OCI-LY7 (cell line): ENCODE measurements around the gene GOLPH3. TPM values are rescaled to one million over a fixed set of nuclear protein-coding genes. Genes with fewer than 3 reads are reported as not detected.

ENCODE experiments used
- BruUV-seq: library from RNA; stranded (reverse); fragments of 400-500 nt; replicated peaks from 2 replicates; lab custom pipeline; 2021; lab: Mats Ljungman, UMichigan
- CTCF ChIA-PET: fragments of 300-600 bp; sonication (Branson Sonifier 250); formaldehyde crosslinking; loops from one replicate; lab custom pipeline; 2022; ENCODE audit warnings: antibody characterized with exemption; ENCODE audit not compliant: unreplicated experiment; lab: Charles Lee
- POLR2A ChIA-PET: fragments of 300-600 bp; sonication (Branson Sonifier 250); formaldehyde crosslinking; loops from one replicate; lab custom pipeline; 2022; ENCODE audit warnings: antibody characterized with exemption; lab: Charles Lee
- DNase-seq: peaks from one replicate; pipeline ENCODE4 v3.0.0-alpha.2; 2015; ENCODE audit warnings: low spot score
- H2AFZ ChIP-seq: fragments of 200-600 bp; sonication (generic), shearing (Covaris generic); 2 replicates; pipeline ENCODE4 v1.6.1; 2014; ENCODE audit warnings: mild to moderate bottlenecking, antibody characterized with exemption, low read length, moderate library complexity
- H3K27ac ChIP-seq: fragments of 200-600 bp; sonication (generic); 2 replicates; pipeline ENCODE4 v1.5.1; 2014; ENCODE audit warnings: mixed run types, low read depth, mild to moderate bottlenecking, moderate library complexity, low read length, inconsistent platforms; ENCODE audit not compliant: poor library complexity, severe bottlenecking
- H3K36me3 ChIP-seq: fragments of 200-600 bp; sonication (generic); 2 replicates; pipeline ENCODE4 v1.6.1; 2014; ENCODE audit warnings: mild to moderate bottlenecking, antibody characterized with exemption, low read length, moderate library complexity, mixed read lengths; ENCODE audit not compliant: insufficient read depth
- H3K4me1 ChIP-seq: fragments of 200-600 bp; sonication (generic); 2 replicates; pipeline ENCODE4 v1.5.1; 2014; ENCODE audit warnings: mild to moderate bottlenecking, low read length; ENCODE audit not compliant: insufficient read depth, poor library complexity, severe bottlenecking
- H3K4me2 ChIP-seq: fragments of 200-600 bp; sonication (generic); 2 replicates; pipeline ENCODE4 v1.6.1; 2014; ENCODE audit warnings: mild to moderate bottlenecking, low read length
- H3K4me3 ChIP-seq: fragments of 200-600 bp; sonication (generic); 2 replicates; pipeline ENCODE4 v1.5.1; 2014; ENCODE audit warnings: mild to moderate bottlenecking, low read depth, low read length; ENCODE audit not compliant: poor library complexity, severe bottlenecking
- H3K79me2 ChIP-seq: fragments of 200-600 bp; sonication (generic); 2 replicates; pipeline ENCODE4 v1.6.1; 2016; ENCODE audit warnings: low read depth, mild to moderate bottlenecking, low read length, moderate library complexity, mixed read lengths; ENCODE audit not compliant: insufficient read depth
- H3K9me2 ChIP-seq: fragments of 200-600 bp; sonication (generic); 2 replicates; pipeline ENCODE4 v1.6.1; 2016; ENCODE audit warnings: mild to moderate bottlenecking, low read length, mixed read lengths; ENCODE audit not compliant: insufficient read depth
- H3K9me3 ChIP-seq: fragments of 200-600 bp; sonication (generic); 2 replicates; pipeline ENCODE4 v1.6.1; 2014; ENCODE audit warnings: mild to moderate bottlenecking, mixed run types, low read length, mixed read lengths
- H4K20me1 ChIP-seq: fragments of 200-600 bp; sonication (generic); 2 replicates; pipeline ENCODE4 v1.6.1; 2014; ENCODE audit warnings: mild to moderate bottlenecking, antibody characterized with exemption, low read length, moderate library complexity, mixed read lengths; ENCODE audit not compliant: insufficient read depth
- EZH2phosphoT487 ChIP-seq: fragments of 200-600 bp; sonication (generic); IDR thresholded peaks from 2 replicates; pipeline ENCODE4 v1.6.1; 2018; ENCODE audit warnings: low read depth, borderline replicate concordance, mild to moderate bottlenecking, mixed run types, antibody characterized with exemption, low read length, moderate library complexity, mixed read lengths
- intact Hi-C: fragments of 100-400 bp; cut with micrococcal nuclease; formaldehyde crosslinking; loops from one replicate; pipeline ENCODE4 v1.10.0; 2022; ENCODE audit not compliant: unreplicated experiment
- total RNA-seq, 2 experiments: library from RNA; depleted of rRNA in 1 of 2; stranded (reverse); fragments of >200 nt in 1 of 2; shearing (Covaris generic) in 1 of 2; gene quantifications; 2 replicates each; pipeline ENCODE4 v1.2.3, GENCODE V29; 2014 to 2022
- TF ChIP-seq, protein P1 (sequence below): fragments of 200-600 bp; sonication (generic); conservative IDR thresholded peaks from 2 replicates; pipeline ENCODE4 v1.5.1; 2014; ENCODE audit warnings: mild to moderate bottlenecking, antibody characterized with exemption, low read length, moderate library complexity, mixed read lengths

Gene GOLPH3
- total RNA-seq, 2 experiments from 2014 or later: 35.9 to 53.8 TPM

DNA sequence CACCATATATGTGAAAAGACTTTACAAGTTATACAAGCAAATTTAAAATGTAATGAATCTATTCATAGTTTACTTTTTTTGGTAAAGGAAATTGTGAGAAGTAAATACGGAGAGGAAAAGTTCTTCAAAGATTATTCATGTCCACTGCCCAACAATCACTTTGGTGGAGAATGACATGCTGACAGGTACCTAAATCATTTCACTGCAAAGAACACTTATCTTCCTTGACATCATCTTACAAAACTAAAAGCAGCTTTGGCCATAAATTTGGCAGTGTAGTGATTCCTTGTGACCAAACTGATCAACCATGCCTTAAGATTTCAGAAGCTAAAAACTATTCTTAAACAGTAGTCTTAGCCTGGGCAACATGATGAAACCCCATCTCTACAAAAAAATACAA is 42.5 kb downstream of the GOLPH3 start:
- no peak overlapping the region for H2AFZ ChIP-seq
- H3K4me2 ChIP-seq: no peak overlapping the region
- POLR2A ChIA-PET: interaction anchor here (1.1 to 1.9 kb wide), 5 partner anchors 8 to 99 kb away, joined by 3 to 5 read pairs (median 3); no protein-coding TSS in a partner anchor
- CTCF ChIA-PET: no interaction called here
- intact Hi-C loops: no loop called here
- H3K27ac ChIP-seq: no peak overlapping the region
- TF ChIP-seq EZH2phosphoT487: no peak
- TF ChIP-seq, protein P1, sequence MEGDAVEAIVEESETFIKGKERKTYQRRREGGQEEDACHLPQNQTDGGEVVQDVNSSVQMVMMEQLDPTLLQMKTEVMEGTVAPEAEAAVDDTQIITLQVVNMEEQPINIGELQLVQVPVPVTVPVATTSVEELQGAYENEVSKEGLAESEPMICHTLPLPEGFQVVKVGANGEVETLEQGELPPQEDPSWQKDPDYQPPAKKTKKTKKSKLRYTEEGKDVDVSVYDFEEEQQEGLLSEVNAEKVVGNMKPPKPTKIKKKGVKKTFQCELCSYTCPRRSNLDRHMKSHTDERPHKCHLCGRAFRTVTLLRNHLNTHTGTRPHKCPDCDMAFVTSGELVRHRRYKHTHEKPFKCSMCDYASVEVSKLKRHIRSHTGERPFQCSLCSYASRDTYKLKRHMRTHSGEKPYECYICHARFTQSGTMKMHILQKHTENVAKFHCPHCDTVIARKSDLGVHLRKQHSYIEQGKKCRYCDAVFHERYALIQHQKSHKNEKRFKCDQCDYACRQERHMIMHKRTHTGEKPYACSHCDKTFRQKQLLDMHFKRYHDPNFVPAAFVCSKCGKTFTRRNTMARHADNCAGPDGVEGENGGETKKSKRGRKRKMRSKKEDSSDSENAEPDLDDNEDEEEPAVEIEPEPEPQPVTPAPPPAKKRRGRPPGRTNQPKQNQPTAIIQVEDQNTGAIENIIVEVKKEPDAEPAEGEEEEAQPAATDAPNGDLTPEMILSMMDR: no peak
- H3K9me3 ChIP-seq: no peaks in the 10 kb centered on the region
- H3K4me3 ChIP-seq: no peak overlapping the region
- no peaks in the 10 kb centered on the region for H4K20me1 ChIP-seq
- DNase-seq: no peak
- no peaks in the 10 kb centered on the region for H3K9me2 ChIP-seq
- no peaks in the 10 kb centered on the region for H3K4me1 ChIP-seq
- peaks cover 15% of the 10 kb centered on the region; the same call in 1 of the 2 replicates for H3K79me2 ChIP-seq
- BruUV-seq: no TSS peak
- H3K36me3 ChIP-seq: peaks cover 60% of the 10 kb centered on the region

DNA sequence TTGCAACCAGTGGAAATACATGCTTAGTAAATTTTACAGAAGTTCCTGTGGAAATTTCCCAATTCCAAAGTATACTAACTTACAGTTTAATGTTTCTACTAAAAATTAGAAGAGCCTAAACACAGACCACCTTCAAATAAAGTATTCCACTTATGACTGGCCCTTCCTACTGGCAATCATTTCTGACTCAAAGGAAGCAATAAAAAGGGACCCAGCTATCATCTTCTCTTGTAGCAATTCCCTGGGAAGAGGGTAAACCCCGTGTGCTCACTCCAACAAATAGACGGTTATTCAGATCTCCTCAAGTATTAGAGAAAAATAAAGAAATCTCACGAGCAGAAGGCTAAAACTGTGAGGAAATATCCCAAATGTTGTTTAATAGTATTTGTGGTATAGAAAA is 43.3 kb downstream of the GOLPH3 start:
- H3K9me3 ChIP-seq: no peaks in the 10 kb centered on the region
- H3K27ac ChIP-seq: no peak overlapping the region
- H3K9me2 ChIP-seq: no peaks in the 10 kb centered on the region
- no peak for TF ChIP-seq EZH2phosphoT487
- TF ChIP-seq, protein P1: no peak
- intact Hi-C loops: no loop called here
- no peaks in the 10 kb centered on the region for H3K4me1 ChIP-seq
- peaks cover 67% of the 10 kb centered on the region for H3K36me3 ChIP-seq
- H3K79me2 ChIP-seq: peaks cover 15% of the 10 kb centered on the region; the same call in 1 of the 2 replicates
- CTCF ChIA-PET: interaction anchor here (0.6 kb wide), 1 partner anchor 199 kb away, joined by 3 read pairs; no protein-coding TSS in a partner anchor
- H4K20me1 ChIP-seq: no peaks in the 10 kb centered on the region
- no peak for DNase-seq
- no peak overlapping the region for H3K4me3 ChIP-seq
- POLR2A ChIA-PET: interaction anchor here (0.6 to 1.9 kb wide), 4 partner anchors 9 to 199 kb away, joined by 3 to 5 read pairs (median 3); no protein-coding TSS in a partner anchor
- BruUV-seq: no TSS peak
- no peak overlapping the region for H2AFZ ChIP-seq
- no peak overlapping the region for H3K4me2 ChIP-seq

DNA sequence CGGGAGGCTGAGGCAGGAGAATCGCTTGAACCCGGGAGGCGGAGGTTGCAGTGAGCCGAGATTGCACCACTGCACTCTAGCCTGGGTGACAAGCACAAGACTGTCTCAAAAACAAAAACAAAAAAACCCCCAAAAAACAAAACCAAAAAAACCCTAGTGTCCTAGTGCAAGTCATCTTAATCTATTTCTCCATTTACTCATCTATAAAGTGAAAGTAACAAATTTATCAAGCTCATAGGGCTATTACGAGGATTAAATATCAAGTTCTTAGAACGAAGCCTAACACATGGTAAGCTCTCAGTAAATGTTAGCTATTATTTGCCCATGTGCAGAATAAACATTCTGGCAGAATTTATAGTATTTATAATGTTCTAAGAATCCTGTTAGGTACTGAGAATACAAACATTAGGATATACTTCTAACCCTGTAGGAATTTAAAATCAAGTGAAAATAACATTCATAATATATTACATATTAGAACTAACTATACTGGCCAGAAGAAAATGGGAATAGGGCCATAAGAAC is 45.0 kb downstream of the GOLPH3 start:
- intact Hi-C loops: no loop called here
- H3K79me2 ChIP-seq: peaks cover 31% of the 10 kb centered on the region; the same call in 1 of the 2 replicates
- no peak for TF ChIP-seq EZH2phosphoT487
- TF ChIP-seq, protein P1: no peak
- ChIA-PET CTCF (no interaction called here), POLR2A (interaction anchor here (0.7 to 1.0 kb wide), 2 partner anchors 9 to 340 kb away, joined by 4 to 5 read pairs; no protein-coding TSS in a partner anchor)
- no peak overlapping the region for H3K4me3 ChIP-seq
- H3K4me1 ChIP-seq: no peaks in the 10 kb centered on the region
- H3K9me3 ChIP-seq: no peaks in the 10 kb centered on the region
- H3K36me3 ChIP-seq: peaks cover 68% of the 10 kb centered on the region
- BruUV-seq: no TSS peak
- no peak overlapping the region for H2AFZ ChIP-seq
- H3K9me2 ChIP-seq: no peaks in the 10 kb centered on the region
- H3K4me2 ChIP-seq: no peak overlapping the region
- DNase-seq: no peak
- no peak overlapping the region for H3K27ac ChIP-seq
- 0 out of 2 replicates have a peak, but pooled peaks cover 6% of the 10 kb centered on the region for H4K20me1 ChIP-seq
